OCI-LY7 (cell line): ENCODE results near the gene KLK13. TPM values are rescaled to one million over a fixed set of nuclear protein-coding genes. Genes with fewer than 3 reads are reported as not detected.

ENCODE experiments used
- BruUV-seq: library from RNA; stranded (reverse); fragments of 400-500 nt; replicated peaks from 2 replicates; lab custom pipeline; 2021; lab: Mats Ljungman, UMichigan
- CTCF ChIA-PET: fragments of 300-600 bp; sonication (Branson Sonifier 250); formaldehyde crosslinking; loops from one replicate; lab custom pipeline; 2022; ENCODE audit warnings: antibody characterized with exemption; ENCODE audit not compliant: unreplicated experiment; lab: Charles Lee
- POLR2A ChIA-PET: fragments of 300-600 bp; sonication (Branson Sonifier 250); formaldehyde crosslinking; loops from one replicate; lab custom pipeline; 2022; ENCODE audit warnings: antibody characterized with exemption; lab: Charles Lee
- DNase-seq: peaks from one replicate; pipeline ENCODE4 v3.0.0-alpha.2; 2015; ENCODE audit warnings: low spot score
- H2AFZ ChIP-seq: fragments of 200-600 bp; sonication (generic), shearing (Covaris generic); 2 replicates; pipeline ENCODE4 v1.6.1; 2014; ENCODE audit warnings: mild to moderate bottlenecking, antibody characterized with exemption, low read length, moderate library complexity
- H3K27ac ChIP-seq: fragments of 200-600 bp; sonication (generic); 2 replicates; pipeline ENCODE4 v1.5.1; 2014; ENCODE audit warnings: mixed run types, low read depth, mild to moderate bottlenecking, moderate library complexity, low read length, inconsistent platforms; ENCODE audit not compliant: poor library complexity, severe bottlenecking
- H3K36me3 ChIP-seq: fragments of 200-600 bp; sonication (generic); 2 replicates; pipeline ENCODE4 v1.6.1; 2014; ENCODE audit warnings: mild to moderate bottlenecking, antibody characterized with exemption, low read length, moderate library complexity, mixed read lengths; ENCODE audit not compliant: insufficient read depth
- H3K4me1 ChIP-seq: fragments of 200-600 bp; sonication (generic); 2 replicates; pipeline ENCODE4 v1.5.1; 2014; ENCODE audit warnings: mild to moderate bottlenecking, low read length; ENCODE audit not compliant: insufficient read depth, poor library complexity, severe bottlenecking
- H3K4me2 ChIP-seq: fragments of 200-600 bp; sonication (generic); 2 replicates; pipeline ENCODE4 v1.6.1; 2014; ENCODE audit warnings: mild to moderate bottlenecking, low read length
- H3K4me3 ChIP-seq: fragments of 200-600 bp; sonication (generic); 2 replicates; pipeline ENCODE4 v1.5.1; 2014; ENCODE audit warnings: mild to moderate bottlenecking, low read depth, low read length; ENCODE audit not compliant: poor library complexity, severe bottlenecking
- H3K79me2 ChIP-seq: fragments of 200-600 bp; sonication (generic); 2 replicates; pipeline ENCODE4 v1.6.1; 2016; ENCODE audit warnings: low read depth, mild to moderate bottlenecking, low read length, moderate library complexity, mixed read lengths; ENCODE audit not compliant: insufficient read depth
- H3K9me2 ChIP-seq: fragments of 200-600 bp; sonication (generic); 2 replicates; pipeline ENCODE4 v1.6.1; 2016; ENCODE audit warnings: mild to moderate bottlenecking, low read length, mixed read lengths; ENCODE audit not compliant: insufficient read depth
- H3K9me3 ChIP-seq: fragments of 200-600 bp; sonication (generic); 2 replicates; pipeline ENCODE4 v1.6.1; 2014; ENCODE audit warnings: mild to moderate bottlenecking, mixed run types, low read length, mixed read lengths
- H4K20me1 ChIP-seq: fragments of 200-600 bp; sonication (generic); 2 replicates; pipeline ENCODE4 v1.6.1; 2014; ENCODE audit warnings: mild to moderate bottlenecking, antibody characterized with exemption, low read length, moderate library complexity, mixed read lengths; ENCODE audit not compliant: insufficient read depth
- EZH2phosphoT487 ChIP-seq: fragments of 200-600 bp; sonication (generic); IDR thresholded peaks from 2 replicates; pipeline ENCODE4 v1.6.1; 2018; ENCODE audit warnings: low read depth, borderline replicate concordance, mild to moderate bottlenecking, mixed run types, antibody characterized with exemption, low read length, moderate library complexity, mixed read lengths
- intact Hi-C: fragments of 100-400 bp; cut with micrococcal nuclease; formaldehyde crosslinking; loops from one replicate; pipeline ENCODE4 v1.10.0; 2022; ENCODE audit not compliant: unreplicated experiment
- total RNA-seq, 2 experiments: library from RNA; depleted of rRNA in 1 of 2; stranded (reverse); fragments of >200 nt in 1 of 2; shearing (Covaris generic) in 1 of 2; gene quantifications; 2 replicates each; pipeline ENCODE4 v1.2.3, GENCODE V29; 2014 to 2022
- TF ChIP-seq, protein P1 (sequence below): fragments of 200-600 bp; sonication (generic); conservative IDR thresholded peaks from 2 replicates; pipeline ENCODE4 v1.5.1; 2014; ENCODE audit warnings: mild to moderate bottlenecking, antibody characterized with exemption, low read length, moderate library complexity, mixed read lengths

The KLK13 gene
- total RNA-seq, 2 experiments from 2014 or later = not detected

DNA sequence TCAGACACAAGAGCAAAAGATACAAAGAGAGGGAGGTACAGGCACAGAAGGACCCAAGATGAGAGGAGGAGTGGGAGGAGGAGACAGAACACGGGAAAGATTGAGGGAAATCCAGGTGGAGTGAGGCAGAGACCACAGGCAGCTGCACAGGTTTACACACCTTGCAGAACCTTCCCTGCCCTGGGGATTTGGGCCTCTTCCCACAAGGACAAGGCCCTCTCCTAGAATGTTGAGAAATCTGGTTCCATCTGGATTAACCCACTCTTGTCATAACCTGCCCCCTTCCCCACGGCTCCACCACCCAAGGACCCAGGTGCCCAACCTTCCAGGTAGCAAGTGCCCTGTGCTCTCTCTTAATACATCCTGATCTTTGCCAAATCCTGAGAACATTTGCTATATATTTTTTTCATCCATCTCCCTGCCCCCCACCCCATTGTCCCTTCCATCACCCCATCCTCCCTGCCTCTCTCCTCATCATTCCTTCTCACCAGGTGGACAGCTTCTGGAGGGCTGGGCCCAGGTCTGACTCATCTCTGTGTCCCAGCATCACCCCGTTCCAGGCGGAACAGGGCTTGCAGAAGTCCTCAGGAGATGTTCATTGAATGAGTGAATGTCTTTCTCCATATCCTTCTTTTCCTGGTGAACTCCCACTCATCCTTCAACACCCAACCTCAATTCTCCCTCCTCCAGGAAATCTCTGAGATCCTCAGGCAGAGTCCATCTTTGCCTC lies 54.7 kb downstream of the KLK13 start:
- H3K9me3 ChIP-seq = no peaks in the 10 kb centered on the region
- DNase-seq = no peak
- H4K20me1 ChIP-seq = no peaks in the 10 kb centered on the region
- intact Hi-C loops = no loop called here
- ChIA-PET CTCF (no interaction called here), POLR2A (no interaction called here)
- BruUV-seq = no TSS peak
- H3K27ac ChIP-seq = no peak overlapping the region
- H3K4me3 ChIP-seq = no peak overlapping the region
- no peaks in the 10 kb centered on the region for H3K36me3 ChIP-seq
- no peaks in the 10 kb centered on the region for H3K9me2 ChIP-seq
- H2AFZ ChIP-seq = no peak overlapping the region
- H3K4me2 ChIP-seq = no peak overlapping the region
- TF ChIP-seq, protein P1, sequence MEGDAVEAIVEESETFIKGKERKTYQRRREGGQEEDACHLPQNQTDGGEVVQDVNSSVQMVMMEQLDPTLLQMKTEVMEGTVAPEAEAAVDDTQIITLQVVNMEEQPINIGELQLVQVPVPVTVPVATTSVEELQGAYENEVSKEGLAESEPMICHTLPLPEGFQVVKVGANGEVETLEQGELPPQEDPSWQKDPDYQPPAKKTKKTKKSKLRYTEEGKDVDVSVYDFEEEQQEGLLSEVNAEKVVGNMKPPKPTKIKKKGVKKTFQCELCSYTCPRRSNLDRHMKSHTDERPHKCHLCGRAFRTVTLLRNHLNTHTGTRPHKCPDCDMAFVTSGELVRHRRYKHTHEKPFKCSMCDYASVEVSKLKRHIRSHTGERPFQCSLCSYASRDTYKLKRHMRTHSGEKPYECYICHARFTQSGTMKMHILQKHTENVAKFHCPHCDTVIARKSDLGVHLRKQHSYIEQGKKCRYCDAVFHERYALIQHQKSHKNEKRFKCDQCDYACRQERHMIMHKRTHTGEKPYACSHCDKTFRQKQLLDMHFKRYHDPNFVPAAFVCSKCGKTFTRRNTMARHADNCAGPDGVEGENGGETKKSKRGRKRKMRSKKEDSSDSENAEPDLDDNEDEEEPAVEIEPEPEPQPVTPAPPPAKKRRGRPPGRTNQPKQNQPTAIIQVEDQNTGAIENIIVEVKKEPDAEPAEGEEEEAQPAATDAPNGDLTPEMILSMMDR = no peak
- TF ChIP-seq EZH2phosphoT487 = no peak
- H3K79me2 ChIP-seq = no peaks in the 10 kb centered on the region
- no peaks in the 10 kb centered on the region for H3K4me1 ChIP-seq

DNA sequence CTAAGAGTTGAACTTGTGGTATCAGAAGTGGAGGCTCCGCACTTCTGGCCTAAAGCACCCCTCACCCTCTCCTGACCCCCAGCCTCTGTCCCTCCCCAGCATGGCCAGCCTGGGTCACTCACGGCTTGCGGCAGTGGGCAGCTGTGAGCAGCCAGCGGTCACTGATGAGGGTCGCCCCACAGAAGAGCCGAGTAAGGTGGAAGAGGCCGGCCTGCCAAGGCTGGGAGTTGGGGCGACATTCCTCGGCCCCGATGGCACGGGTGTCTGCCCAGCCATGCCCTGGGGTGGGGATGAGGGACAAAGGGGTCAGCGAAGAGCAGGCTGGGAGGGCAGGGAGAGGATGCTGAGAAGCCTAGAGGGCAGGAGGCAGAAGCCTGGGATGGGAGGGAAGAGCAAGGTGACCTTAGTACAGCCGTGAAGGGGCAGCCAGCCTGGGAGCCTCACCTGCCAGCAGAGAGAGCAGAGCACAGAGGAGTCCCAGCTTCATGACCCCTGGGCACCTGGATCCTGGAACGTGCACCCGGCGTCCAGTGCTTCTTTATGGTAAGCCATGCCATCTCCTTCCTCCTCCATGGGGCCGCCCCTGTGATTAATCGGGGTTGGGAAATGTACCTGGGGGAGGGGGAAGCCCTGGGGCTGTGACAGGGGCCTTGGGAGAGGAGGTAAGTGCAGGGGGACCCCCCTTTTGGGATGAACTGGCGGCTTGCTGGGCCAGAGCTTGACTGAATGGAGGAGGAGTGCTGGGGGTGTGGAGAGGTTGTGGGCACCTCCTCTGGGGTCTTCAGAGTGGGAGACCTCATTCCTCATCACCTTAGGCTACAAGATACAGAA lies 55.6 kb downstream of the KLK13 start:
- no TSS peak for BruUV-seq
- TF ChIP-seq, protein P1 = no peak
- TF ChIP-seq EZH2phosphoT487 = no peak
- POLR2A ChIA-PET = no interaction called here

DNA sequence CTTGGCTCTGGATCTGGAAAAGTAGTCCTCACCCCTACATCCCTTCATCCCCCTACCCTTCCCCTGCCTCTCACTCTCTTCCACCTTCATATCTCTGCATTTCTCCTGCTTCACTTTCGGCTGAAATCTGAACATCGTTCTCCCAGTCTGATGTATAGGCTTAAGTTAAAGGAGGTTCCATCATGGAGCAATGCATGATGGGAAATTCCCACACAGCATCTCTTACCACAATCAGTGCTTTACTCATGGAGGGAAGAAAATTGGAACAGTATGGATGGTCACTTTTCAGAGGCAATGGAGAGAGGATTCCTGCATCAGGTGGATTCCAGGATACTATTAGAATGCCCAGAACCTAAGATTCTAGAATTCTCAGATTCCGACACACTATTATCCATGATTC lies 57.4 kb downstream of the KLK13 start:
- Histone ChIP-seq H2AFZ (no peak overlapping the region), H3K36me3 (no peaks in the 10 kb centered on the region), H3K4me3 (no peak overlapping the region), H3K9me2 (no peaks in the 10 kb centered on the region), H3K9me3 (no peaks in the 10 kb centered on the region), H3K4me2 (no peak overlapping the region), H3K4me1 (no peaks in the 10 kb centered on the region), H3K27ac (no peak overlapping the region), H4K20me1 (no peaks in the 10 kb centered on the region), H3K79me2 (no peaks in the 10 kb centered on the region)
- TF ChIP-seq EZH2phosphoT487 = no peak
- TF ChIP-seq, protein P1 = no peak
- ChIA-PET POLR2A (no interaction called here), CTCF (no interaction called here)
- no peak for DNase-seq
- BruUV-seq = no TSS peak
- intact Hi-C loops = no loop called here

More for the DNA sequence above, 55.6 kb downstream of the KLK13 start:
- Histone ChIP-seq H3K27ac (no peak overlapping the region), H3K9me2 (no peaks in the 10 kb centered on the region), H3K9me3 (no peaks in the 10 kb centered on the region), H3K4me1 (no peaks in the 10 kb centered on the region), H4K20me1 (no peaks in the 10 kb centered on the region), H3K79me2 (no peaks in the 10 kb centered on the region), H3K4me2 (no peak overlapping the region), H3K36me3 (no peaks in the 10 kb centered on the region), H3K4me3 (no peak overlapping the region), H2AFZ (no peak overlapping the region)
- CTCF ChIA-PET = no interaction called here
- no peak for DNase-seq
- intact Hi-C loops = no loop called here
